Measurements from ENCODE around the gene TRAPPC4. TPM values are rescaled to one million over a fixed set of nuclear protein-coding genes. Genes with fewer than 3 reads are reported as not detected.

The TRAPPC4 gene
- polyA plus RNA-seq, 1 of the 3 experiments (the other 2 are of a cell fraction) = 368 TPM

- ChIA-PET CTCF (interaction anchor here (0.7 kb wide), 1 partner anchor 11 kb away, joined by 3 read pairs; no protein-coding TSS in a partner anchor), POLR2A (interaction anchor here (1.6 kb wide), 1 partner anchor 18 kb away, joined by 3 read pairs; no protein-coding TSS in a partner anchor)
- Histone ChIP-seq H3K9ac (no peak overlapping the region), H3K79me2 (ENCODE audit: insufficient read depth) (no peaks in the 10 kb centered on the region), H3K36me3 (replicated peaks in 1 of 2; ENCODE audit: control insufficient read depth in 1 of 2, insufficient read depth in 2 of 2, low read length in 1 of 2) (peaks cover 27 to 78% of the 10 kb centered on the region in 2 experiments), H4K20me1 (ENCODE audit: insufficient read depth) (no peaks in the 10 kb centered on the region), H3K27ac (ENCODE audit: low read depth in 2 of 2, low read length in 1 of 2) (no peak overlapping the region), H3K9me2 (no peaks in the 10 kb centered on the region), H3F3A (replicated peaks; ENCODE audit: insufficient read depth) (no peaks in the 10 kb centered on the region), H3K4me2 (no peak overlapping the region), H3K9me3 (no peaks in the 10 kb centered on the region), H2AFZ (ENCODE audit: low read depth) (no peak overlapping the region), H3K4me1 (ENCODE audit: control insufficient read depth in 1 of 2, insufficient read depth in 2 of 2, low read depth in 1 of 2, low read length in 1 of 2) (no peaks in the 10 kb centered on the region), H3K27me3 (ENCODE audit: insufficient read depth) (no peaks in the 10 kb centered on the region), H3K4me3 (ENCODE audit: low read depth in 2 of 2, low read length in 1 of 2) (no peak overlapping the region)
- no peak for DNase-seq
- TF ChIP-seq GATA2 (CRISPR knock-in tag; IDR thresholded peaks at IDR 0.05) (no peak), CHD2 (IDR thresholded peaks at IDR 0.05; ENCODE audit: low read length, partially characterized antibody) (no peak), RXRA (IDR thresholded peaks at IDR 0.05; ENCODE audit: borderline replicate concordance, low read depth) (no peak), EZH2phosphoT487 (IDR thresholded peaks at IDR 0.05; ENCODE audit: borderline replicate concordance, low read depth) (no peak), TEAD4 (IDR thresholded peaks at IDR 0.05; ENCODE audit: borderline replicate concordance, insufficient read depth) (no peak), RAD21 (IDR thresholded peaks at IDR 0.05; ENCODE audit: low read length) (no peak), MAX (IDR thresholded peaks at IDR 0.05; ENCODE audit: low read depth) (no peak)
- no CpG with 5 or more reads among the region's 7 CpGs for WGBS (ENCODE audit: low lambda C conversion rate)
Measured at GRCh38 chr11:119049081-119049480, 30.5 kb downstream of the TRAPPC4 start.

- Histone ChIP-seq H3K27ac (ENCODE audit: low read depth in 2 of 2, low read length in 1 of 2) (no peak overlapping the region), H4K20me1 (ENCODE audit: insufficient read depth) (no peaks in the 10 kb centered on the region), H3K79me2 (ENCODE audit: insufficient read depth) (peaks cover 25% of the 10 kb centered on the region), H3K9me3 (no peaks in the 10 kb centered on the region), H2AFZ (ENCODE audit: low read depth) (no peak overlapping the region), H3K9me2 (no peaks in the 10 kb centered on the region), H3K4me2 (no peak overlapping the region), H3K9ac (no peak overlapping the region), H3K36me3 (replicated peaks in 1 of 2; ENCODE audit: control insufficient read depth in 1 of 2, insufficient read depth in 2 of 2, low read length in 1 of 2) (peaks cover 41 to 78% of the 10 kb centered on the region in 2 experiments), H3F3A (replicated peaks; ENCODE audit: insufficient read depth) (no peaks in the 10 kb centered on the region), H3K4me1 (ENCODE audit: control insufficient read depth in 1 of 2, insufficient read depth in 2 of 2, low read depth in 1 of 2, low read length in 1 of 2) (peaks cover 8 to 14% of the 10 kb centered on the region in 2 experiments; a peak in 1 of 4 replicates), H3K4me3 (ENCODE audit: low read depth in 2 of 2, low read length in 1 of 2) (no peak overlapping the region), H3K27me3 (ENCODE audit: insufficient read depth) (no peaks in the 10 kb centered on the region)
- CTCF ChIA-PET = interaction anchor here (1.4 kb wide), 1 partner anchor 22 kb away, joined by 5 read pairs; no protein-coding TSS in a partner anchor
- TF ChIP-seq FOSL2 (IDR thresholded peaks at IDR 0.05; ENCODE audit: borderline replicate concordance, low read depth) (no peak), MEF2A (IDR thresholded peaks at IDR 0.05; ENCODE audit: borderline replicate concordance, low read depth) (no peak), RCOR1 (IDR thresholded peaks at IDR 0.05; ENCODE audit: low read length) (no peak), FOXM1 (IDR thresholded peaks at IDR 0.05; ENCODE audit: low read depth) (no peak), CTCF (IDR thresholded peaks at IDR 0.05) (no peak), GABPA (IDR thresholded peaks at IDR 0.05; ENCODE audit: low read depth) (no peak), POLR2AphosphoS5 (IDR thresholded peaks at IDR 0.05; ENCODE audit: low read depth, low read length) (no peak), JUND (IDR thresholded peaks at IDR 0.05) (no peak), RFX5 (IDR thresholded peaks at IDR 0.05; ENCODE audit: low read length) (no peak)
- WGBS (ENCODE audit: low lambda C conversion rate) = 97% methylated on average over 10 of the region's 17 CpGs
- no peak for DNase-seq
- POLR2A ChIA-PET = interaction anchor here (1.2 kb wide), 1 partner anchor 9 kb away, joined by 4 read pairs; no protein-coding TSS in a partner anchor
Measured at GRCh38 chr11:119051440-119052162, 33.0 kb downstream of the TRAPPC4 start.

Measured in SK-N-SH (cell line).